ENCODE data around the gene RNF126. TPM values are rescaled to one million over a fixed set of nuclear protein-coding genes. Genes with fewer than 3 reads are reported as not detected.
"Not testable (repeated sequence)": the region's sequence is repeated elsewhere in the genome, so short reads cannot be mapped to it uniquely, and the experiment has no call there.

The RNF126 gene
- total RNA-seq, 1 donor from 2014 or later, result 58.3 TPM

GRCh38 chr19:608155-609003 is 54.6 kb downstream of the RNF126 start:
- Histone ChIP-seq H3K79me2 (ENCODE audit: insufficient read depth, low read length) (no peaks in the 10 kb centered on the region), H3K9me3 (ENCODE audit: insufficient read depth, low read depth, low read length) (no peaks in the 10 kb centered on the region), H2AFZ (ENCODE audit: low read depth, low read length) (no peak overlapping the region), H3K4me1 (ENCODE audit: insufficient read depth, low read length) (peaks cover 19% of the 10 kb centered on the region), H4K20me1 (ENCODE audit: insufficient read depth, low read length) (no peaks in the 10 kb centered on the region), H3K36me3 (ENCODE audit: insufficient read depth, low read length) (no peaks in the 10 kb centered on the region), H3K27ac (ENCODE audit: low read depth, low read length) (no peak overlapping the region), H3K9ac (ENCODE audit: low read length) (no peak overlapping the region), H3K27me3 (ENCODE audit: insufficient read depth, low read length) (no peaks in the 10 kb centered on the region), H3K4me3 (ENCODE audit: insufficient read depth, low read depth, low read length) (no peak overlapping the region), H3K4me2 (ENCODE audit: low read length) (no peak overlapping the region)
- Mint-ChIP-seq H3K9me3 (ENCODE audit: unreplicated experiment) (no peaks in the 10 kb centered on the region), H3K27ac (ENCODE audit: unreplicated experiment) (no peak overlapping the region), H3K4me1 (ENCODE audit: low read depth, unreplicated experiment) (peaks cover 3% of the 10 kb centered on the region), H3K36me3 (ENCODE audit: low read depth, unreplicated experiment) (peaks cover 7% of the 10 kb centered on the region), H3K27me3 (ENCODE audit: low read depth, unreplicated experiment) (no peaks in the 10 kb centered on the region), H3K4me3 (ENCODE audit: unreplicated experiment) (no peak overlapping the region)
- DNase-seq (ENCODE audit: low read depth), result no peak
- no peak for FAIRE-seq
- TF ChIP-seq, protein P1, sequence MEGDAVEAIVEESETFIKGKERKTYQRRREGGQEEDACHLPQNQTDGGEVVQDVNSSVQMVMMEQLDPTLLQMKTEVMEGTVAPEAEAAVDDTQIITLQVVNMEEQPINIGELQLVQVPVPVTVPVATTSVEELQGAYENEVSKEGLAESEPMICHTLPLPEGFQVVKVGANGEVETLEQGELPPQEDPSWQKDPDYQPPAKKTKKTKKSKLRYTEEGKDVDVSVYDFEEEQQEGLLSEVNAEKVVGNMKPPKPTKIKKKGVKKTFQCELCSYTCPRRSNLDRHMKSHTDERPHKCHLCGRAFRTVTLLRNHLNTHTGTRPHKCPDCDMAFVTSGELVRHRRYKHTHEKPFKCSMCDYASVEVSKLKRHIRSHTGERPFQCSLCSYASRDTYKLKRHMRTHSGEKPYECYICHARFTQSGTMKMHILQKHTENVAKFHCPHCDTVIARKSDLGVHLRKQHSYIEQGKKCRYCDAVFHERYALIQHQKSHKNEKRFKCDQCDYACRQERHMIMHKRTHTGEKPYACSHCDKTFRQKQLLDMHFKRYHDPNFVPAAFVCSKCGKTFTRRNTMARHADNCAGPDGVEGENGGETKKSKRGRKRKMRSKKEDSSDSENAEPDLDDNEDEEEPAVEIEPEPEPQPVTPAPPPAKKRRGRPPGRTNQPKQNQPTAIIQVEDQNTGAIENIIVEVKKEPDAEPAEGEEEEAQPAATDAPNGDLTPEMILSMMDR (IDR thresholded peaks at IDR 0.05; ENCODE audit: insufficient read depth, low read depth, low read length), result no peak
- TF ChIP-seq EZH2 (IDR thresholded peaks at IDR 0.05; ENCODE audit: insufficient read depth, low read length), result no peak

GRCh38 chr19:607301-608154 is 55.5 kb downstream of the RNF126 start:
- no peaks in the 10 kb centered on the region for H3K36me3 ChIP-seq (ENCODE audit: insufficient read depth, low read length)
- no peak overlapping the region for H3K4me2 ChIP-seq (ENCODE audit: low read length)
- FAIRE-seq, result no peak
- Mint-ChIP-seq H3K27me3 (ENCODE audit: low read depth, unreplicated experiment) (no peaks in the 10 kb centered on the region), H3K36me3 (ENCODE audit: low read depth, unreplicated experiment) (peaks cover under 1% of the 10 kb centered on the region), H3K9me3 (ENCODE audit: unreplicated experiment) (no peaks in the 10 kb centered on the region), H3K4me3 (ENCODE audit: unreplicated experiment) (no peak overlapping the region), H3K27ac (ENCODE audit: unreplicated experiment) (no peak overlapping the region), H3K4me1 (ENCODE audit: low read depth, unreplicated experiment) (peaks cover 3% of the 10 kb centered on the region)
- H3K4me3 ChIP-seq (ENCODE audit: insufficient read depth, low read depth, low read length), result no peak overlapping the region
- H3K9me3 ChIP-seq (ENCODE audit: insufficient read depth, low read depth, low read length), result no peaks in the 10 kb centered on the region
- no peak overlapping the region for H2AFZ ChIP-seq (ENCODE audit: low read depth, low read length)
- no peaks in the 10 kb centered on the region for H4K20me1 ChIP-seq (ENCODE audit: insufficient read depth, low read length)
- TF ChIP-seq EZH2 (IDR thresholded peaks at IDR 0.05; ENCODE audit: insufficient read depth, low read length), result no peak
- TF ChIP-seq, protein P1 (IDR thresholded peaks at IDR 0.05; ENCODE audit: insufficient read depth, low read depth, low read length), result no peak
- no peak for DNase-seq (ENCODE audit: low read depth)
- no peak overlapping the region for H3K9ac ChIP-seq (ENCODE audit: low read length)
- no peaks in the 10 kb centered on the region for H3K27me3 ChIP-seq (ENCODE audit: insufficient read depth, low read length)
- no peak overlapping the region for H3K27ac ChIP-seq (ENCODE audit: low read depth, low read length)
- H3K79me2 ChIP-seq (ENCODE audit: insufficient read depth, low read length), result no peaks in the 10 kb centered on the region
- H3K4me1 ChIP-seq (ENCODE audit: insufficient read depth, low read length), result peaks cover 19% of the 10 kb centered on the region

GRCh38 chr19:605061-605971 is 57.7 kb downstream of the RNF126 start:
- H3K9me3 Mint-ChIP-seq (ENCODE audit: unreplicated experiment); H2AFZ ChIP-seq (ENCODE audit: low read depth, low read length); H3K4me3 ChIP-seq (ENCODE audit: insufficient read depth, low read depth, low read length); H3K36me3 Mint-ChIP-seq (ENCODE audit: low read depth, unreplicated experiment); H3K27ac Mint-ChIP-seq (ENCODE audit: unreplicated experiment); H3K4me1 ChIP-seq (ENCODE audit: insufficient read depth, low read length); H3K4me1 Mint-ChIP-seq (ENCODE audit: low read depth, unreplicated experiment); H3K9me3 ChIP-seq (ENCODE audit: insufficient read depth, low read depth, low read length); H3K4me2 ChIP-seq (ENCODE audit: low read length); H3K27me3 ChIP-seq (ENCODE audit: insufficient read depth, low read length); H3K4me3 Mint-ChIP-seq (ENCODE audit: unreplicated experiment); DNase-seq (ENCODE audit: low read depth); H4K20me1 ChIP-seq (ENCODE audit: insufficient read depth, low read length); H3K27ac ChIP-seq (ENCODE audit: low read depth, low read length); H3K27me3 Mint-ChIP-seq (ENCODE audit: low read depth, unreplicated experiment); H3K79me2 ChIP-seq (ENCODE audit: insufficient read depth, low read length); H3K36me3 ChIP-seq (ENCODE audit: insufficient read depth, low read length); FAIRE-seq; H3K9ac ChIP-seq (ENCODE audit: low read length): not testable (repeated sequence)

Data from astrocyte (in vitro differentiated cells and primary cell).